ENCODE data around the gene RABEPK. TPM values are rescaled to one million over a fixed set of nuclear protein-coding genes. Genes with fewer than 3 reads are reported as not detected.
"Not testable (repeated sequence)": the region's sequence is repeated elsewhere in the genome, so short reads cannot be mapped to it uniquely, and the experiment has no call there.

The RABEPK gene
- total and polyA plus RNA-seq, 8 donors = 13.9 to 28.4 (median 24.0) TPM

- peaks cover 0 to 32% of the 10 kb centered on the region in 2 donors for H3K36me3 ChIP-seq
- peaks cover 4 to 11% of the 10 kb centered on the region in 2 donors for H3K4me1 ChIP-seq
- no peak overlapping the region for H3K27ac ChIP-seq
- H3K9me3 ChIP-seq = no peaks in the 10 kb centered on the region
- no peaks in the 10 kb centered on the region for H3K27me3 ChIP-seq
- intact Hi-C loops (cut with DNase I) = no loop called here
- ATAC-seq (no peak), DNase-seq (no peak)
- H3K4me3 ChIP-seq = no peak overlapping the region
- no peak for TF ChIP-seq CTCF (IDR thresholded peaks at IDR 0.05)
These were observed 30.4 kb upstream of the RABEPK start for GRCh38 chr9:125169895-125170294.

DNA sequence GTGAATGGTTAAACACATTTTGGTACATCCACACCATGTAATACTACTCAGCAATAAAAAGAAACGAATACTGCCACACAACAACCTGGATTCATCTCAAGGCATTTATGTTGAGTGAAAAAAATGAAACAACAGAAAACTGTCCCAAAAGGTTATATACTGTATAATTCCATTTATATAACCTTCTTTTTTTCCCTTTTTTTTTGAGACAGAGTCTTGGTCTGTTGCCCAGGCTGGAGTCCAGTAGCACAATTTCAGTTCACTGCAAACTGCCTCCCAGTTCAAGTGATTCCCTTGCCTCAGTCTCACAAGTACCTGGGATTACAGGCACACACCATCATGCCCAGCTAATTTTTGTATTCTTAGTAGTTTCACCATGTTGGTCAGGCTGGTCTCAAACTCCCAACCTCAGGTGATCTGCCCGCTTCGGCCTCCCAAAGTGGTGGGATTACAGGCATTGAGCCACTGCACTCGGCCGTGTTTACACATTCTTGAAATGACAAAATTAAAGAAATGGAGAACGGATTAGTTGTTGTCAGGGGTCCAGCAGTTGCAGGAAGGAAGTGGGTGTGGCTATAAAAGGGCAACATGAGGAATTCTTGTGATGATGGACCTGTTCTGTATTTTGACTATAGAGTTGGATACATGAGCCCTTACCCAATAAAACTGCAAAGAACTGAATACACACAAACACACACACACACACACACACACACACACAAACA, 28.1 kb upstream of the RABEPK start:
- no peak overlapping the region for H3K4me3 ChIP-seq
- H3K36me3 ChIP-seq = peaks cover 0 to 33% of the 10 kb centered on the region in 2 donors
- peaks cover 4 to 11% of the 10 kb centered on the region in 2 donors for H3K4me1 ChIP-seq
- no peak for TF ChIP-seq CTCF (IDR thresholded peaks at IDR 0.05)
- H3K27me3 ChIP-seq = no peaks in the 10 kb centered on the region
- ATAC-seq (no peak), DNase-seq (no peak)
- intact Hi-C loops (cut with DNase I) = no loop called here
- H3K27ac ChIP-seq = no peak overlapping the region
- no peaks in the 10 kb centered on the region for H3K9me3 ChIP-seq

DNA sequence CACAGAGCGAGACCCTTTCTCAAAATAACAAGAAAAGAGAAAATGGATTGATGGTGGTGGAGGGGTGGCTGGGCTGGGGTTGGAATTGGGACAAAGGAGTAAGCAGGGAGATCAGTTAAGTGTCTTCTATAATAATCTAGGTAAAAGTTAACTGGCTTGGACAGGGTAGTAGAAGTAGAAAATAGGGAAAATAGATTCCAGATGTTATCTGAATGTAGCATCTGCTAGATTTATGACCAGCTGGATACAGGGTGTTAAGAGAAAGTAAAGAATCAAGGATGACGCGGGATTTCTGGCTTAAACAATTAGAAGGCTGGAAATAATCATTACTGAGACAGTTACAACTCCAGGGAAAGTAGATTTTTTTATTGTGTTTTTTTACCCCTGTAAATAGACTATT, 23.7 kb upstream of the RABEPK start:
- peaks cover 4 to 24% of the 10 kb centered on the region in 2 donors for H3K4me1 ChIP-seq
- DNase-seq (no peak), ATAC-seq (no peak)
- peaks cover 0 to 7% of the 10 kb centered on the region in 2 donors for H3K36me3 ChIP-seq
- no peak overlapping the region for H3K27ac ChIP-seq
- H3K9me3 ChIP-seq = no peaks in the 10 kb centered on the region
- intact Hi-C loops (cut with DNase I) = no loop called here
- H3K27me3 ChIP-seq = no peaks in the 10 kb centered on the region
- no peak for TF ChIP-seq CTCF (IDR thresholded peaks at IDR 0.05)
- no peak overlapping the region for H3K4me3 ChIP-seq

DNA sequence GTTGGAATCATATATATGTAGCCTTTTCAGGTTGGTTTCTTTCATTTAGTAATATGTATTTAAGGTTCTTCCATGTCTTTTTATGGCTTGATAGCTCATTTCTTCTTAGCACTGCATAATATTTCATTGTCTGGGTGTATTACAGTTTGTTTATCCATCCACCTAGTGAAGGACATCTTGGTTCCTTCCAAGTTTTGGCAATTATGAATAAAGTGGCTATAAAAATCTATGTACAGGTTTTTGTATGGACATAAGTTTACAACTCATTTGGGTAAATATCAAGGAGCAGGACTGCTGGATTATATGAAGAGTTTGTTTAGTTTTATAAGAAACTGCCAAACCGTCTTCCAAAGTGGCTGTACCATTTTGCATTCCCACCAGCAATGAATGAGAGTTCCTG, 22.5 kb upstream of the RABEPK start:
- H3K27me3 ChIP-seq = no peaks in the 10 kb centered on the region
- no peak overlapping the region for H3K27ac ChIP-seq
- DNase-seq (no peak), ATAC-seq (no peak)
- no peak overlapping the region for H3K4me3 ChIP-seq
- H3K36me3 ChIP-seq = peaks cover 0 to 7% of the 10 kb centered on the region in 2 donors
- H3K9me3 ChIP-seq = no peaks in the 10 kb centered on the region
- H3K4me1 ChIP-seq = peaks cover 4 to 17% of the 10 kb centered on the region in 2 donors
- TF ChIP-seq CTCF (IDR thresholded peaks at IDR 0.05) = no peak
- intact Hi-C loops (cut with DNase I) = no loop called here

- ATAC-seq; H3K36me3 ChIP-seq; H3K27ac ChIP-seq; H3K4me3 ChIP-seq; H3K9me3 ChIP-seq; H3K27me3 ChIP-seq; intact Hi-C loops (cut with DNase I); DNase-seq: not testable (repeated sequence)
- H3K4me1 ChIP-seq = peaks cover 0 to 27% of the 10 kb centered on the region in 2 donors
These were observed 20.6 kb upstream of the RABEPK start for GRCh38 chr9:125179776-125180175.

- Histone ChIP-seq H3K9me3 (no peaks in the 10 kb centered on the region), H3K27me3 (no peaks in the 10 kb centered on the region), H3K4me1 (peaks cover 0 to 27% of the 10 kb centered on the region in 2 donors), H3K4me3 (no peak overlapping the region), H3K27ac (no peak overlapping the region), H3K36me3 (peaks cover 0 to 11% of the 10 kb centered on the region in 2 donors)
- intact Hi-C loops (cut with DNase I) = no loop called here
- ATAC-seq (no peak), DNase-seq (no peak)
- TF ChIP-seq CTCF (IDR thresholded peaks at IDR 0.05) = no peak
These were observed 19.5 kb upstream of the RABEPK start for GRCh38 chr9:125180876-125181275.

DNA sequence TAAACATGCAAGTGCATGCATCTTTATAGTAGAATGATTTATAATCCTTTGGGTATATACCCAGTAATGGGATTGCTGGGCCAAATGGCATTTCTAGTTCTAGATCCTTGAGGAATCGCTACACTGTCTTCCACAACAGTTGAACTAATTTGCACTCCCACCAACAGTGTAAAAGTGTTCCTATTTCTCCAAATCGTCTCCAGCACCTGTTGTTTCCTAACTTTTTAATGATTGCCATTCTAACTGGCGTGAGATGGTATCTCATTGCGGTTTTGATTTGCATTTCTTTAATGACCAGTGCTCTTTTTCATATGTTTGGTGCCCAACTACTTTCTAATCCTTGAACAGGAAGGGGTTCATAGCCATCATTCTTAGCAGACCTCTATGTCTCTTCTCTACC, 18.6 kb upstream of the RABEPK start:
- ATAC-seq; H3K27ac ChIP-seq; H3K9me3 ChIP-seq; H3K27me3 ChIP-seq; intact Hi-C loops (cut with DNase I); H3K4me3 ChIP-seq; DNase-seq: not testable (repeated sequence)
- H3K4me1 ChIP-seq = peaks cover 0 to 31% of the 10 kb centered on the region in 2 donors
- peaks cover 0 to 11% of the 10 kb centered on the region in 2 donors for H3K36me3 ChIP-seq

Measured in left lung (tissue), 10 donors.